OCI-LY3 (cell line): ENCODE results near the gene HNRNPLL.
"Not testable (repeated sequence)": the region's sequence is repeated elsewhere in the genome, so short reads cannot be mapped to it uniquely, and the experiment has no call there.

Source experiments
- H2AFZ ChIP-seq: fragments of 200-600, 300-600 bp; shearing (Covaris generic); 2 replicates; pipeline ENCODE4 v1.6.0; 2014; ENCODE audit warnings: antibody characterized with exemption, low read depth, low read length
- H3K27ac ChIP-seq: fragments of 200-600, 300-600 bp; sonication (generic); 2 replicates; pipeline ENCODE4 v1.5.1; 2014; ENCODE audit warnings: mild to moderate bottlenecking, low read length, moderate library complexity, mixed read lengths
- H3K27me3 ChIP-seq: fragments of 200-600, 300-600 bp; sonication (generic); 2 replicates; pipeline ENCODE4 v1.6.1; 2014; ENCODE audit warnings: low read depth, low read length, mixed read lengths
- H3K36me3 ChIP-seq: fragments of 200-600, 300-600 bp; sonication (generic); replicated peaks from 2 replicates; pipeline ENCODE3; 2014; ENCODE audit warnings: low read depth, low read length, mixed read lengths
- H3K4me1 ChIP-seq: fragments of 300-600, 200-600 bp; sonication (generic); 2 replicates; pipeline ENCODE4 v1.6.1; 2014; ENCODE audit warnings: low read length, mixed read lengths
- H3K4me2 ChIP-seq: fragments of 200-600, 300-600 bp; sonication (generic); 2 replicates; pipeline ENCODE4 v1.6.1; 2014; ENCODE audit warnings: low read length, mixed read lengths
- H3K4me3 ChIP-seq: fragments of 300-600, 200-600 bp; sonication (generic); 2 replicates; pipeline ENCODE4 v1.5.1; 2014; ENCODE audit warnings: antibody characterized with exemption, mild to moderate bottlenecking, low read length, moderate library complexity
- H3K79me2 ChIP-seq: fragments of 300-600, 200-600 bp; shearing (Covaris generic); 2 replicates; pipeline ENCODE4 v1.6.1; 2014; ENCODE audit warnings: mild to moderate bottlenecking, low read length, mixed read lengths
- H3K9ac ChIP-seq: fragments of 300-600, 200-600 bp; shearing (Covaris generic); 2 replicates; pipeline ENCODE4 v1.6.0; 2014; ENCODE audit warnings: mild to moderate bottlenecking, low read length, moderate library complexity
- H3K9me3 ChIP-seq: fragments of 200-600, 300-600 bp; shearing (Covaris generic); 2 replicates; pipeline ENCODE4 v1.6.1; 2014; ENCODE audit warnings: low read length, mixed read lengths; ENCODE audit not compliant: insufficient read depth
- H4K20me1 ChIP-seq: fragments of 200-600, 300-600 bp; sonication (generic); 2 replicates; pipeline ENCODE4 v1.6.1; 2016; ENCODE audit warnings: low read length, mixed read lengths; ENCODE audit not compliant: insufficient read depth
- EZH2phosphoT487 ChIP-seq: fragments of 200-600 bp; shearing (Covaris generic); IDR thresholded peaks from 2 replicates; pipeline ENCODE4 v1.6.1; 2018; ENCODE audit warnings: antibody characterized with exemption, mixed run types, low read depth
- TF ChIP-seq, protein P1 (sequence below): fragments of 200-600, 300-600 bp; sonication (generic); IDR thresholded peaks from 2 replicates; pipeline ENCODE4 v1.5.1; 2014; ENCODE audit warnings: antibody characterized with exemption, low read length, low read depth

HNRNPLL gene

DNA sequence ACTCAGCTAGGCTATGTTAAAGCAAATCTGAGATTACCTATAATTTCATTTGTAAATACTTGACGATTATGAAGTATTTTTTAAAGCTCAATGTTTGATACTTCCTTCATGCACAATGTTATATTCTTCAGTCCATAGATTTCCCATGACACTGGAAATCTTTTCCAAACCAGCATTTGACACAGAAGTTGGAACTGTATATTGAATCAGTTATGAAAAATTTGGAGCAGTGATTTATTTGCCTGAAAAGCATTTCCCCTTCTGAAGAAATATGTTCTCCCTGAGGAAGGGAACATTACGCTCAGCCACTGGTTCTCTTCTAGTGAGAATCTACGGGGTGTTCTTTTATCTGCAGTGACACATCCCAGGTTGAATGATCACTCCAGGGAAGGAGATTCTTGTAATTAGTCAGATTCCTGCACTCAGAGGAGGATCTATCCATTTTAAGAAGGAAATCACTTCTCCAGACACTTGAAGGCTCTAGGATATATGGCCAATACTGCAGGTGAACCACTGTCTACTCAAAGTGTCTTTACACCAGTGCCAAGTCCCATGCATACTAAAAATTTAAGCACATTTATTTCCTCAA is 64.7 kb downstream of the HNRNPLL start:
- Histone ChIP-seq H4K20me1 (no peaks in the 10 kb centered on the region), H3K27ac (no peak overlapping the region), H3K27me3 (no peaks in the 10 kb centered on the region), H3K79me2 (no peaks in the 10 kb centered on the region), H3K9me3 (no peaks in the 10 kb centered on the region), H3K4me3 (no peak overlapping the region), H3K4me1 (peaks cover 28% of the 10 kb centered on the region), H3K4me2 (no peak overlapping the region), H2AFZ (no peak overlapping the region), H3K36me3 (no peaks in the 10 kb centered on the region), H3K9ac (no peak overlapping the region)
- TF ChIP-seq EZH2phosphoT487 = no peak
- TF ChIP-seq, protein P1, sequence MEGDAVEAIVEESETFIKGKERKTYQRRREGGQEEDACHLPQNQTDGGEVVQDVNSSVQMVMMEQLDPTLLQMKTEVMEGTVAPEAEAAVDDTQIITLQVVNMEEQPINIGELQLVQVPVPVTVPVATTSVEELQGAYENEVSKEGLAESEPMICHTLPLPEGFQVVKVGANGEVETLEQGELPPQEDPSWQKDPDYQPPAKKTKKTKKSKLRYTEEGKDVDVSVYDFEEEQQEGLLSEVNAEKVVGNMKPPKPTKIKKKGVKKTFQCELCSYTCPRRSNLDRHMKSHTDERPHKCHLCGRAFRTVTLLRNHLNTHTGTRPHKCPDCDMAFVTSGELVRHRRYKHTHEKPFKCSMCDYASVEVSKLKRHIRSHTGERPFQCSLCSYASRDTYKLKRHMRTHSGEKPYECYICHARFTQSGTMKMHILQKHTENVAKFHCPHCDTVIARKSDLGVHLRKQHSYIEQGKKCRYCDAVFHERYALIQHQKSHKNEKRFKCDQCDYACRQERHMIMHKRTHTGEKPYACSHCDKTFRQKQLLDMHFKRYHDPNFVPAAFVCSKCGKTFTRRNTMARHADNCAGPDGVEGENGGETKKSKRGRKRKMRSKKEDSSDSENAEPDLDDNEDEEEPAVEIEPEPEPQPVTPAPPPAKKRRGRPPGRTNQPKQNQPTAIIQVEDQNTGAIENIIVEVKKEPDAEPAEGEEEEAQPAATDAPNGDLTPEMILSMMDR = no peak

DNA sequence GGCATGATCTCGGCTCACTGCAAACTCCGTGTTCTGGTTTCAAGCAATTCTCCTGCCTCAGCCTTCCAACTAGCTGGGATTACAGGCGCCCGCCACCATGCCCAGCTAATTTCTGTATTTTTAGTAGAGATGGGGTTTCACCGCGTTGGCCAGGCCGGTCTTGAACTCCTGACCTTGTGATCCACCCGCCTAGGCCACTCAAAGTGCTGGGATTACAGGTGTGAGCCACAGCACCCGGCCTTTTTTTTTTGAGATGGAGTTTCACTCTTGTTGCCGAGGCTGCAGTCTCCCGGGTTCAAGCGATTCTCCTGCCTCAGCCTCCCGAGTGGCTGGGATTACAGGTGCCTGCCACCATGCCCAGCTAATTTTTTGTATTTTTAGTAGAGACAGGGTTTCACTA is 65.4 kb downstream of the HNRNPLL start:
- not testable (repeated sequence) for H3K79me2 ChIP-seq, H3K9ac ChIP-seq, H3K4me3 ChIP-seq, H3K9me3 ChIP-seq, H3K27ac ChIP-seq, H3K36me3 ChIP-seq, H4K20me1 ChIP-seq, H2AFZ ChIP-seq, H3K27me3 ChIP-seq, H3K4me2 ChIP-seq
- H3K4me1 ChIP-seq = peaks cover 35% of the 10 kb centered on the region

DNA sequence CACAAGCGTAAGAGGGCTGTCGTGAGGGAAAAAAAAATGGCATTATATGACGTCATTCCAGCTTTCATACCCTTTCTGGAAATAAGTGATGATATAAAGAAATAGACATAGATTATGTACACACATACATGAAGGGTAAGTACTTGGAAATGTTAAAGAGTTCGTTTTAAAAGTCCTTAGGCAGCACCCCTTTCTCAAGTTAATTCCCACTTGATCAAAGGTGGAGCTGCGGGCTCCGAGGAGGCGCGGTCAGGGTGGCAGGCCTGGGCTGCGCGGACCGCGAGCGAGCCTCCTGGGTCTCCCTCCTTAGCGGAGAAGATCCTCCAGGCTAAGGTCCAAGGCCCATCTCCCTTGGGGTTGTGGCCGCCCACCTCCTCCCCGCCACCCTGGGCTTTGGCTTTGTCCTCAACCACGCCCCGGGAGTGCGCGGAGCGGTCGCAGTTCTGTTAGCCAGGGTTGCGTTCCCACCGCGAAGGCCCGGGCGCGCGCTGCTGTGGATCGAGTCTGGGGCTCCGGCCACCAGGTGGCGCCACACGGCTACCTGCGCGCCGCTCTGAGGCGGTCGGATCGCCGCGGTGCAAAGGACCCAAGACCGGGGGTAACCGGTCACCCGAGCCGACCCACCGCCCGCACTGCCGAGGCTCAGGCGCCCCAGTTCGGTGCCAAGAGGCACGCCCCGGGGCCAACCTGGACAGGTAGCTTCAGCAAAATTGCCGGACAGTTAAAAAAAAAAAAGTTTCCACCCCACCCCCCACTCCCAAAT is 66.8 kb downstream of the HNRNPLL start:
- H3K4me1 ChIP-seq = peaks cover 37% of the 10 kb centered on the region
- peak overlapping the region; percentile 97 for H3K4me2 ChIP-seq
- H3K9me3 ChIP-seq = no peaks in the 10 kb centered on the region
- H3K4me3 ChIP-seq = peak overlapping the region; percentile 85
- no peak for TF ChIP-seq EZH2phosphoT487
- TF ChIP-seq, protein P1 = peak; percentile 80
- H3K36me3 ChIP-seq = no peaks in the 10 kb centered on the region
- H3K27ac ChIP-seq = no peak overlapping the region
- H2AFZ ChIP-seq = peak overlapping the region; percentile 98
- no peaks in the 10 kb centered on the region for H3K79me2 ChIP-seq
- peak overlapping the region; percentile 79 for H3K9ac ChIP-seq
- no peaks in the 10 kb centered on the region for H4K20me1 ChIP-seq
- H3K27me3 ChIP-seq = no peaks in the 10 kb centered on the region

DNA sequence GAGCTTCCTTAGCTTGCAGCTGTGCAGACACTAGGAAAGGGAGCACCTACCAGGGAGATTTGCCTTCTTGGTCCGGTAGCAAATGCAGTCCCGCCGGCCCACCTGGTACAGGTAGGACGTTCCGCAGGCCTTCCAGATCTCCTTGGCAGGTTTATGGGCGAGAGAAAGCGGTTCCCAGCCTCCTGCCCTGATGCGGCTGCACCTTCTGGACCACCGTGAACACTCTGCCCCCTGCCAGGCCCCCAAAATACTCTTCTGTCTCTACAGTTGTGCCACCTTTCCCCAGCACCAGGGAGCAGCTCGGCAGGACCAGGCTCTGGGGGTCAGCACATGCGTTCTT is 67.4 kb downstream of the HNRNPLL start:
- Histone ChIP-seq H3K27me3 (no peaks in the 10 kb centered on the region), H3K27ac (no peak overlapping the region), H3K4me1 (peaks cover 37% of the 10 kb centered on the region), H3K4me3 (peak overlapping the region; percentile 85), H3K9ac (no peak overlapping the region), H3K9me3 (no peaks in the 10 kb centered on the region), H3K4me2 (peak overlapping the region; percentile 97), H3K36me3 (no peaks in the 10 kb centered on the region), H2AFZ (peak overlapping the region; percentile 98; the same call in 1 of the 2 replicates), H4K20me1 (no peaks in the 10 kb centered on the region), H3K79me2 (no peaks in the 10 kb centered on the region)
- TF ChIP-seq, protein P1 = no peak
- TF ChIP-seq EZH2phosphoT487 = no peak
